A673 (cell line): ENCODE results near the gene TRIM41. TPM values are rescaled to one million over a fixed set of nuclear protein-coding genes. Genes with fewer than 3 reads are reported as not detected.

Source experiments
- BruUV-seq: library from RNA; stranded (reverse); fragments of 400-500 nt; replicated peaks from 2 replicates; lab custom pipeline; 2021; lab: Mats Ljungman, UMichigan
- CTCF ChIA-PET: fragments of 300-600 bp; sonication (Branson Sonifier 250); formaldehyde crosslinking; loops from one replicate; lab custom pipeline; 2022; ENCODE audit warnings: antibody characterized with exemption; lab: Charles Lee
- POLR2A ChIA-PET: fragments of 300-600 bp; sonication (Branson Sonifier 250); formaldehyde crosslinking; loops from one replicate; lab custom pipeline; 2022; ENCODE audit warnings: antibody characterized with exemption; ENCODE audit not compliant: low non-redundant PET; lab: Charles Lee
- DNase-seq: peaks from one replicate; pipeline ENCODE4 v3.0.0-alpha.2; 2015; ENCODE audit warnings: low spot score
- H3K27ac ChIP-seq: fragments of 200-600 bp; sonication (generic); 2 replicates; pipeline ENCODE4 v1.5.1; 2016; ENCODE audit warnings: mixed run types, low read depth, mild to moderate bottlenecking, mixed read lengths, antibody characterized with exemption, low read length; ENCODE audit not compliant: poor library complexity, severe bottlenecking
- H3K27me3 ChIP-seq: fragments of 200-600 bp; sonication (generic); replicated peaks from 2 replicates; pipeline ENCODE4 v1.6.1; 2017; ENCODE audit warnings: mixed run types, low read depth, mild to moderate bottlenecking, mixed read lengths, antibody characterized with exemption, low read length; ENCODE audit not compliant: insufficient read depth, poor library complexity
- H3K36me3 ChIP-seq: fragments of 200-600 bp; sonication (generic); 2 replicates; pipeline ENCODE4 v1.6.1; 2016; ENCODE audit warnings: mixed run types, mild to moderate bottlenecking, mixed read lengths, antibody characterized with exemption, low read length; ENCODE audit not compliant: insufficient read depth, poor library complexity, severe bottlenecking
- H3K4me1 ChIP-seq: fragments of 200-600 bp; sonication (generic); 2 replicates; pipeline ENCODE4 v1.6.1; 2017; ENCODE audit warnings: mixed run types, mild to moderate bottlenecking, mixed read lengths, antibody characterized with exemption, low read length; ENCODE audit not compliant: insufficient read depth, poor library complexity, severe bottlenecking
- H3K4me3 ChIP-seq: fragments of 200-600 bp; sonication (generic); 2 replicates; pipeline ENCODE4 v1.5.1; 2016; ENCODE audit warnings: low read depth, mixed run types, mild to moderate bottlenecking, mixed read lengths, low read length; ENCODE audit not compliant: poor library complexity, severe bottlenecking
- H3K9me3 ChIP-seq: fragments of 200-600 bp; sonication (generic); 2 replicates; pipeline ENCODE4 v1.6.1; 2016; ENCODE audit warnings: mixed run types, low read depth, mild to moderate bottlenecking, mixed read lengths, antibody characterized with exemption, low read length; ENCODE audit not compliant: poor library complexity, severe bottlenecking
- EZH2 ChIP-seq: fragments of 200-600 bp; sonication (generic); IDR thresholded peaks from 2 replicates; pipeline ENCODE4 v1.6.1; 2017; ENCODE audit warnings: borderline replicate concordance, low read depth, mild to moderate bottlenecking, mixed read lengths, antibody characterized with exemption, low read length; ENCODE audit not compliant: poor library complexity, severe bottlenecking
- intact Hi-C: fragments of 100-400 bp; cut with micrococcal nuclease; formaldehyde crosslinking; loops from one replicate; pipeline ENCODE4 v1.10.0; 2022; ENCODE audit not compliant: unreplicated experiment
- total RNA-seq: library from RNA; stranded (reverse); gene quantifications from 2 replicates; pipeline ENCODE4 v1.2.3, GENCODE V29; 2021
- TF ChIP-seq, protein P1 (sequence below): fragments of 300-800, 200-600 bp; sonication (generic); conservative IDR thresholded peaks from 2 replicates; pipeline ENCODE4 v1.5.1; 2017; ENCODE audit warnings: low read depth, mild to moderate bottlenecking, antibody characterized with exemption, low read length, moderate library complexity, mixed read lengths

TRIM41 gene
- total RNA-seq, 1 experiment from 2014 or later = 24.6 TPM

GRCh38 chr5:181215997-181216989, 6.8 kb upstream of the TRIM41 start:
- peak overlapping the region; percentile 37 for H3K27ac ChIP-seq
- no peaks in the 10 kb centered on the region for H3K4me1 ChIP-seq
- intact Hi-C loops = no loop called here
- no peak for TF ChIP-seq EZH2
- TF ChIP-seq, protein P1, sequence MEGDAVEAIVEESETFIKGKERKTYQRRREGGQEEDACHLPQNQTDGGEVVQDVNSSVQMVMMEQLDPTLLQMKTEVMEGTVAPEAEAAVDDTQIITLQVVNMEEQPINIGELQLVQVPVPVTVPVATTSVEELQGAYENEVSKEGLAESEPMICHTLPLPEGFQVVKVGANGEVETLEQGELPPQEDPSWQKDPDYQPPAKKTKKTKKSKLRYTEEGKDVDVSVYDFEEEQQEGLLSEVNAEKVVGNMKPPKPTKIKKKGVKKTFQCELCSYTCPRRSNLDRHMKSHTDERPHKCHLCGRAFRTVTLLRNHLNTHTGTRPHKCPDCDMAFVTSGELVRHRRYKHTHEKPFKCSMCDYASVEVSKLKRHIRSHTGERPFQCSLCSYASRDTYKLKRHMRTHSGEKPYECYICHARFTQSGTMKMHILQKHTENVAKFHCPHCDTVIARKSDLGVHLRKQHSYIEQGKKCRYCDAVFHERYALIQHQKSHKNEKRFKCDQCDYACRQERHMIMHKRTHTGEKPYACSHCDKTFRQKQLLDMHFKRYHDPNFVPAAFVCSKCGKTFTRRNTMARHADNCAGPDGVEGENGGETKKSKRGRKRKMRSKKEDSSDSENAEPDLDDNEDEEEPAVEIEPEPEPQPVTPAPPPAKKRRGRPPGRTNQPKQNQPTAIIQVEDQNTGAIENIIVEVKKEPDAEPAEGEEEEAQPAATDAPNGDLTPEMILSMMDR = no peak
- ChIA-PET CTCF (no interaction called here), POLR2A (interaction anchor here (0.7 kb wide), 1 partner anchor 19 kb away, joined by 3 read pairs; no protein-coding TSS in a partner anchor)
- BruUV-seq = no TSS peak
- no peaks in the 10 kb centered on the region for H3K36me3 ChIP-seq
- DNase-seq = peak; percentile 60
- no peaks in the 10 kb centered on the region for H3K9me3 ChIP-seq
- H3K27me3 ChIP-seq = no peaks in the 10 kb centered on the region
- peak overlapping the region; percentile 63 for H3K4me3 ChIP-seq

- H3K4me1 ChIP-seq = no peaks in the 10 kb centered on the region
- peak; percentile 84 for DNase-seq
- H3K27ac ChIP-seq = no peak overlapping the region
- H3K4me3 ChIP-seq = peak overlapping the region; percentile 63
- CTCF ChIA-PET = no interaction called here
- H3K36me3 ChIP-seq = no peaks in the 10 kb centered on the region
- intact Hi-C loops = no loop called here
- TF ChIP-seq EZH2 = no peak
- TF ChIP-seq, protein P1 = 0 out of 2 replicates have a peak, but pooled peaks have one; percentile 12
- POLR2A ChIA-PET = no interaction called here
- no peaks in the 10 kb centered on the region for H3K9me3 ChIP-seq
- no peaks in the 10 kb centered on the region for H3K27me3 ChIP-seq
- no TSS peak for BruUV-seq
These were observed 5.8 kb upstream of the TRIM41 start for GRCh38 chr5:181217111-181217802.

DNA sequence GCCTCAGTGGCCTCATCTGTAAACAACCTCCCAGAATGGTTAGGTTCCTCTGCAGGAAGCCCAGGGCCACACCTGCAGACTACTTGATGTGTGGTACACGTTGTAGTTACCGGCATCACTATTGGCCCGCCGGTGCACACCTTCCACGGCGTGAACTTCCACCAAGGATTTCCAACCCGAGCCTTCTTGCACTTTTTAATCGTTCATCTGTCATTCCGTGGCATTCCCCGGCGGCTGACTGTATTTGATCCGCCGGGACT, 5.3 kb upstream of the TRIM41 start:
- H3K4me3 ChIP-seq = peak overlapping the region; percentile 63

More for the DNA sequence above, 5.3 kb upstream of the TRIM41 start:
- H3K4me1 ChIP-seq = no peaks in the 10 kb centered on the region
- H3K27ac ChIP-seq = no peak overlapping the region
- ChIA-PET POLR2A (no interaction called here), CTCF (no interaction called here)
- no TSS peak for BruUV-seq
- intact Hi-C loops = loop anchor here (1.0 kb wide), 2 partner anchors 10 to 26 kb away; no protein-coding TSS in a partner anchor
- DNase-seq = no peak
- H3K9me3 ChIP-seq = no peaks in the 10 kb centered on the region
- H3K36me3 ChIP-seq = no peaks in the 10 kb centered on the region
- TF ChIP-seq EZH2 = no peak
- TF ChIP-seq, protein P1 = no peak
- no peaks in the 10 kb centered on the region for H3K27me3 ChIP-seq
